Fibroblast of peridontal ligament (primary cell): ENCODE measurements around the gene COMP.
"Not testable (repeated sequence)": the region's sequence is repeated elsewhere in the genome, so short reads cannot be mapped to it uniquely, and the experiment has no call there.

Experiments
- DNase-seq: peaks from one replicate; pipeline ENCODE4 v3.0.0-alpha.2; 2010; ENCODE audit errors: extremely low read depth

The COMP gene

GRCh38 chr19:18790566-18791314, at the start of gene COMP:
COMP (minus strand) TSS chr19:18791305; CDS start chr19:18791269, 36 bp downstream.
- no peak for DNase-seq

- no peak for DNase-seq
These were observed 49.5 kb upstream of the COMP start for GRCh38 chr19:18840288-18841267.

GRCh38 chr19:18839465-18840287, 48.6 kb upstream of the COMP start:
- no peak for DNase-seq

- no peak for DNase-seq
These were observed 43.5 kb upstream of the COMP start for GRCh38 chr19:18834644-18834984.

- DNase-seq, result peak; percentile 7
These were observed 42.9 kb upstream of the COMP start for GRCh38 chr19:18833849-18834643.

GRCh38 chr19:18833141-18833476, 42.0 kb upstream of the COMP start:
- DNase-seq, result peak; percentile 25

- no peak for DNase-seq
These were observed 41.4 kb upstream of the COMP start for GRCh38 chr19:18832306-18833140.

- peak; percentile 81 for DNase-seq
These were observed 40.6 kb upstream of the COMP start, which contains the start of gene UPF1 for GRCh38 chr19:18831524-18832305. UPF1 (plus strand) TSS chr19:18831959; CDS start chr19:18832210, 251 bp downstream.

- DNase-seq, result no peak
These were observed 39.4 kb upstream of the COMP start for GRCh38 chr19:18830488-18830887.

GRCh38 chr19:18828786-18829185, 37.7 kb upstream of the COMP start:
- DNase-seq, result no peak

- DNase-seq, result no peak
These were observed 26.5 kb upstream of the COMP start for GRCh38 chr19:18817574-18817973.

- not testable (repeated sequence) for DNase-seq
These were observed 25.5 kb upstream of the COMP start for GRCh38 chr19:18816645-18817044.

- DNase-seq, result no peak
These were observed 24.6 kb upstream of the COMP start for GRCh38 chr19:18815673-18816072.

- peak; percentile 68 for DNase-seq
These were observed 23.0 kb upstream of the COMP start for GRCh38 chr19:18814063-18814462.

GRCh38 chr19:18811638-18812037, 20.5 kb upstream of the COMP start:
- DNase-seq, result not testable (repeated sequence)

- peak; percentile 62 for DNase-seq
These were observed 18.2 kb upstream of the COMP start for GRCh38 chr19:18809149-18809868.

- peak; percentile 18 for DNase-seq
These were observed 16.8 kb upstream of the COMP start for GRCh38 chr19:18807861-18808331.

GRCh38 chr19:18804643-18805042, 13.5 kb upstream of the COMP start:
- DNase-seq, result no peak
